Left forelimb (tissue), 1 donor: ENCODE data around the gene KIF2A.

Experiments
- DNase-seq: peaks from one replicate; pipeline ENCODE4 v3.0.0-alpha.2; 2018; ENCODE audit warnings: low spot score

The KIF2A gene

DNA sequence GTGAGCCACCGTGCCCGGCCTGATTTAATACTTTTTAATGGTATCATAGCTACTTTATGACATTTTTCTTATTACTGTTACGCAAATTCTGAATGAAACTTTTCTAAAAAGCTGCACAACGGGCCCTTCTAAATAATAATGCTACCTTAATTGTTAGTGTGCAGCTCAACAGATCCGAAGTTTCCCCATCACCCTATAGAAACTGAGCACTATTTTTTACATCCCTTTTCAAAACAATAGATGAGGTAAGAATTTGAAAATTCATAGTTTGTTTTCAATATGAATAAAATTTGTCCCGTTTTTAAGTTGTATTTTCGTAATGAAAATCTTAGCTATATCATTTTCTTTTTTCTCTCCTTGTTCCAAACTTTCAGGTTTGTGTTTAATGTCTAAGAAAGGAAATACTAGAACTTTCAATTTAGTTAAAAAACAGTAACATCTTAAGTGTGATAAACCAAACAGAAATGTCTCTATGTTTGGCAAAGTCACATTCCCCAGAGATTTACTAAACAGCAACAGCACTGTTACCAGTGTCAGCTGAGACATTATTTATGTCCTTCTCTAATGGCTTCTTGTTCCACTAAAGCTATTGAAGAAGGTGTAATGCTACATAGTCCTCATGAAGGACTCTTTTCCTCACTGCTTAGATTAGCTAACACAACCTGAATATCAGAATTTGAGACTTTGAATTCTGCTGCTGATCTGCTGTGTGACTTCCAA, 22.9 kb downstream of the KIF2A start:
- DNase-seq = no peak

DNA sequence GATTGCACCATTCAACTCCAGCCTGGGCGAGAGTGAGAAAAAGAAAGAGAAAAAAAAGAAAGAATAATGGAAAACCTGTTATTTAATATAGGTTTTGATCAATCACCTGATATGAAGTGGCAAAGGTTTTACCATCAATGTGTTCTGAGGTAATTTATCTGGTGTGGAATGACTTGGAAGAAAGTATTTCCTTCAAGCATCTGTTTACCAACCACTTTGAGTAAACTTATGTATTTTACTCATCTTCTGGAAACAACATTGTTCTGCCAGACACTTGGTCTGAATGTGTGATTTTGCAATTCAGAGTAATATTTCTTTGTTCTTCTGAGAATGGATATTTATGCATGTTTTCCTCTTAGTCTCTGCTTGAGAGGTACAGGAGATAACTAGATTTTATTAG, 24.3 kb downstream of the KIF2A start:
- no peak for DNase-seq

DNA sequence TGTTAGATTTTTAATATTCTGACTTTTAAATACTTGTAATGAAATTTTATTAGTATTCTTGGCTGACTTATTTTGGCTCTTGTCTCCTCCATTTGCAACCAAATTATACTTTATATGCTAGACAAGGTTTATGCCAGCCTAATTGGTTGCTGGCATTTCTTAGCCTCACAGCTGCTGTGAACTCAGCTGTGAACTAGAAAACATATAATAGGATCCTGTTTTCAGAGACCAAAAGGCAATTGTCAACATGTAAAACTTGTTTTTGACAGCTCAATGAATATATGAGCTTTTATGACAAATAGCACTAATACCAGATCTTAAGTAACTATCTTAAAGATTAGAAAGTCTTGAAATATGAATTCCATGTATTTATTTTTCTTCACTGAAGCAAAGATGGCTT, 25.9 kb downstream of the KIF2A start:
- DNase-seq = no peak

DNA sequence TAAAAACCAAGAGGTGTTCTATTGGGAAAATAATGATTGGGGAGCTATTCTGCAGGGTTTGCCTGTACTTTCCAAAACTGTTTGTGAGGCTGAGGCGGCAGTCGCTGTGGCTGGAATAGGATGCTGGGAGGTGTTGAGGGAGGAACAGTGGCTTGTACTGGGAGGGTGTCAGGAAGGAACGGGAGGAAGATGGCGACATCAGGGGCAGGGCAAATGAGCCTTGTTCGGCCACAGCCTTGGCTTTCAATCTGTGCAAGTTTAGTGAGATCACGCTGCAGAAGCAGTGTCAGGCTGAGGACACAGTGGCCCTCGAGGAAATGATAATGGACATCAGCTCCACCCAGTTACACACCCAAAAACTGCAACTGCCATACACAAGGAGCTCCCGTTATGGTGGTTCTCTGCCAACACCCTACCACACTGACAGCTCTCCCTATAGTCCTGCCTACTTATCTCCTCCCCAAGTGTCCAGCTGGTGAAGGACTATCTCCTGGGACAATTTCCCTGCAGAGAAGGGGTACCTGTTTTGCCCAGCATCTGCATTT, 27.3 kb downstream of the KIF2A start:
- DNase-seq = no peak

DNA sequence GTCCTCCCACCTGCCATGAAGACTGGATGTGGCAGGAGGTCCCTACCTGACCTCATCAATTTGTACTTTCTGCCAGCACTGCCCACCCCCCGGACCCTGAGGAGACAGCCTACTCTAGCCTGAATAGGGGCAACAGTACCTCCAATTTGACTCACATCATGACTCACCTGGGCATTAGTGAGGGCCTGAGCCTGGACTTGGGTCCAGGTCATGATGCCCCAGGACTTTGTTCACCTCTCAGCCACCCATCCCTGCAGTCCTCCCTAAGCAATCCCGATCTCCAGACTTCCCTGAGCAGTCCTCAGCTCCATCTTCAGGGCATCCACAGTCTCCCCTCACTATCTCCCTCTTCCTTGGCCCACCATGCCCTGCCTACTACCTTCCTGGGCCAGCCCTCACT, 28.1 kb downstream of the KIF2A start:
- no peak for DNase-seq

DNA sequence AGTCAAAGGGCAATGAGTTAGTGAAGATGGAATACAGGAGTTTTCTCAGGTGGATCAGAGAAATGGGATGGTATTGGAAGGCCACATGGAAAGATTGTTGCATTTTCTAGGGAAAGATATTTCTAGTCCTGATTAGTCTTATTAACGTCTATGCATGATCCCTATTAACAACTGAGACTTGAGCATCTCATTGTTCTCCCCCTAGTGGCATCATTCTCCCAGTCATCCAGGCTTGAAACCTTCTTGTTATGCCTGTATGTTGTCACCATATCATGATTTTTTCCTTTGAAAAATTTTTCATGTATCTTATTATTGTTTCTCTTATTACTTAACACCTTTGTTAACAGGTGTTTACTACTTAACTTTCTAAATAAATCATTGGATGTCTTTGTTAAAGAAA, 34.4 kb downstream of the KIF2A start:
- no peak for DNase-seq

DNA sequence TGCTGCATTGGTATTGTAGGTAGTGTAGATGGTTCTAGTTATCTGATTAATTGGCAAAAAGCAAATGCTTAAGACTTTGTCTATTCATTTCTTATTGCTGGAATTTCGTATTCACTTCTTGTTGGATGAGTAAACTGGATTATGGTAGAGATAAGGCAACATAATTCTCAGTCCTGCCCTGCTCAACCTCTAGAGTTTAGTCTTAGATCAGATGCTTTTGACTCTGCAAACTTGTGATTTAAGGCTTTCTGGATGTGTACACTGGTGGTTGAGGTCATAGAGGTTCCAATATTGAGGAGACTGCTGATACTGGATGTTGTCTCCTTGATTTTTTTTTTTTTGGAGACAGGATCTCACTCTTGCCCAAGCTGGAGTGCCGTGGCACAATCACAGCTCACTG, 35.0 kb downstream of the KIF2A start:
- DNase-seq = no peak

DNA sequence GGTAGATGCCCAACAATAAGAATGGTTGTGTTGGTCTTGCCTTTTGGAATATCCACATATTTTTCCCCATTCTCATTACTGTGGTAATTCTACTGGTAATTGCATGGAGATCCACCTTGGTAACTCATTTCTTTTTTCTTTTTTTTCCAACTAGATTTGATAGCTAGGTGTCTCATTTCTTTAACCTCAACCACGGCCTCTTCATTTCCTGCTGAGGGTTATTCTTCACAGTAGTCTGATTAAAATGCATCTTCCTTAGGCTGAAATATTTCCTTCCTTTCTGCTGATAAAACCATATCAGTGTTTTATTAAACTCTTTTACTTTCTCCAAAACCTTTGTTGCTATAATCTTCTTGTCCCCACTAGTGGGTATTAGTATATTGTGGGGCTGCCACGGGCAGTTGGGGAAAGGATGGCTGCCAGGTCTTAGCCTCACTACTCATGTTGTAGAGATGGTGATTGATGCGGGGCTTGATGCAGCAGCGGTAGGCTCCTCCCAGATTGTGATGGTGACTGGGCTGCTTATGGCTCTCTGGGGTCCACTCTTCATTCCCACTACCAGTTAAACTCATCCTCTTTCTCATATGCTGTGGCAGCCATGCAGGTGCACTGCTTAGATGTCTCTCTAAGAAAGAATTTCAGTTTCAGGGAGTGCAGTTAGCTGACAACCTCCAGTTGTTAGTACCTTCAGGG, 35.9 kb downstream of the KIF2A start:
- no peak for DNase-seq

DNA sequence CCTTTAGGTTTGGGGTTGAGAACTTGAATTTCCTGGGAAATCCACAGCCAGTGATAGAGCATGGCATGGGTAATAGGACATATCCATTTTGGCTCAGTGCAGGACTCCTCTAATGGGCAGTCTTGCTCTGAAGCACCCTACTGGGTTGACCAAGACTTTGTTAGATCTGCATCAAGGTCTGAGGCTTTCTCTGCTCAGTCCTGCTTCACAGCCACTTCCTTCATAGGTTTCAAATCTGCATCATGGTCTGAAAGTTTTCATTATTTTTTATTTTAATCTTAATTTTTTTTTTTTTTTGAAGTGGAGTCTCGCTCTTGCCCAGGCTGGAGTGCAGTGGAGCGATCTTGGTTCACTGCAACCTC, 36.5 kb downstream of the KIF2A start:
- DNase-seq = no peak

DNA sequence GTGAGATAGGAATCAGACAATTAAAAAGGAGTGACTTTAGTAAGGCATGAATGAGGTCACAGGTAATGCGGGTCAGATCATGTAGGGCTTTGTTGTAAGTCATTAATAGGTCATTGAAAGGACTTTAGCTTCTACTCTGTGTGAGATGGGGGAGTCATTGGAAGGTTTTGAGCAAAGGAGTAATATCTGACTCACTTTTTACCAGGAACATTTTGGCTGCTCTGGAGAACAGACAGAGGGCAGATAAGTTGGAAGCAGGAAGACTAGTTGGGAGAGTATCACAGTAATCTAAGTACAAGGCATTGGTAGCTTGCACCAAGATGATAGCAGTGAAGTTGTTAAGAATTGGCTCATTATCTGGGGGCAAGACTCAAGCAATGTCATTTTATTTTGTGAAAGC, 37.4 kb downstream of the KIF2A start:
- no peak for DNase-seq

DNA sequence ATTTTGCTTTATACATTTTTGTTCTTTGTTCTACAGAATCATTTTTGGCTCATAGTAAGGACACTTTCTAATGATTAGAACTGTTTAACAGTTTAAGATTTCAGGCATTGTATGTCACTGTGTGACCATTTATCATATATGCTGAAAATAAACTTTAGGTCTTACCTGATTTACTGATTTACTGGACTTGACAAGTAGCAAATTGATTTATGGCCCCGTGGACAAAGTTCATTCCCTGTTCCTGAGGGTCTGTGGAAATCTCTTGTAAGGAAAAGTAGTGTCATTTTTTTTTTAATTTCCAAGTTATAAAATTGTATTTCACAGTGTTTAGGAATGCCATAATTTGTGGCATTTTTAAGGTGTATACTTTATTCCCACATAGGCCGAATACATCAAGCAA, 40.7 kb downstream of the KIF2A start:
- DNase-seq = no peak

DNA sequence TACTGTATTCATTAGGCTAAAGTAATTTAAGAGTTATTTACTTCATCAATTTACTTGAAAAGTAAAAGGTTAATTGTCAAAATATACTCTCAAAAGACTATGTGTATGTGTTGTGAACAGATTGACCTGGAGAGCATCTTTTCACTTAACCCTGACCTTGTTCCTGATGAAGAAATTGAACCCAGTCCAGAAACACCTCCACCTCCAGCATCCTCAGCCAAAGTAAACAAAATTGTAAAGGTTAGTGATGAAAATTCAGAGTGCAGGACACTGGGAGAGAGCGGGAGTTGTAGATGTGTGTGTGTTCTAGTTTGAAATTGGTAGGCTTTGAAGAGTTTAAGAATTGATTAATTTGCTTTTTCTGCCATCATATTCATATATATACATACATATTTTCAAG, 41.9 kb downstream of the KIF2A start:
- no peak for DNase-seq

DNA sequence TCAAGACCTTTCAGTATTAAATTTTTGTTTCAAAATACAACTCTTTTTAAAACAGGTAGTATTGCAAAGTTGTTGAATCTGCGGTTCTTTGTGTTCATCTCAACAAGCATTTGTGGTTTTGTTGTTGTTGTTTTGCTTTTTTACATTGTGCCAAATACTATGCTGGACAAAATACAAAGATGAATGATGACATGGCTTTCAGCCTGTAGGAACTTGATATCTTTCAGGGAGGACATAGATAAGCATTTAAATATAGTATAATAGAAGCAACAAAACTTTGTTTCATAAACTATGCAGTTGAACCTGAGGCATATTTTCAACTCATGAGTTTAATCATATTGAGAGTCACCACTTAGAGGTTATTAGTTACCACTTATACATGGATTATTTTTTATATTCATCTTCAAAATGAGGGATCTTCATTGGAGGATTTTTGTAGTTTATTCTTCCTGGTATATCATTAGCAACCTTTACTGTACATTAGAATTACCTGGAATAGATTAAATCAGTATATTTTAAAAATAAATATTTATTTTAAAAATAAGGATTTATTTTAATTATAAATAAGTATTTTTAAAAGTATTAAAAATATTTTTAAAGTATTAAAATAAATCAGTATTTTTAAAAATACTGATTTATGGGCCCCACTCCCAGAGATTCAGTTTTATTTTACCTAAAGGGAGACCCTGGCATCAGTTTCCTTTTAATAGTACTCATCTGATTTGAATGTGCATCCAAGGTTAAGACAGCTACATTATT, 42.9 kb downstream of the KIF2A start:
- no peak for DNase-seq

DNA sequence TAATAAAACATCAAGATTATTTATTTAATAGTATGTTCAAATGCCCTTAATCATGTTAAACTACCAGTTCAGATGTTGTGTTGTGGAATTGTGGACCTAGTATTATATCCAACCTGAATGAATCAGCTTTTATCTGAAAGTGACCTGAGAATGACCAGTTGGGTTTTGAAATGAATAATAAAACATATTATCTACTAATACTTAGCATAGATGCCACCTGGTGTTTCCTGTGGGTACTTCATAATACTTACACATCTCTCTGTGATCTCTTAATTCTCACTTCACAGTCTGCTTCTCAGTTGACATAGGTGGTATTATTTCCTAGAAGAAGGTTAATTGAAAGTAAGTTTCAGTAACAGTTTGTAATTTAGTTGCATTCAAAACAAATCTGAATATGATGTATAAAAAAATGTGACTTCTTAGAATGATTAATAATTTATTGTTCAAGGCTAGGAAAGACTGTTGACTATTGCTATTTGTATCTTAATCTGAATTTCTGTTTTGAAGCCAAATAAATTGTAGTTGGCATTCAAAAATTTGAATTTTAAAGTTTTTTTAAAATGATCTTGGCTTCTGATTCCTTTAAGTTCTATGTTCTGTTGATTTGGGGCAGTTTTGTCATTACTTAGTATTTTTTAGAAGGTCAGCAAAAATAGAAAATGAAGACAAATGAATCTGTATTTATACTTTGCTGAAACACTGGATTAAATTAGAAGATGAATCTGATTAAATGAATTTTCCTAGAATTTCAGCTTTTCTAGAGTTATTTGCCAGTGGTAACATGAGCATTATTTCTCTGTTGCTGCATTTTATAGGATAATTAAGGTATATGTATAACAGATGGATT, 48.2 kb downstream of the KIF2A start:
- DNase-seq = no peak

DNA sequence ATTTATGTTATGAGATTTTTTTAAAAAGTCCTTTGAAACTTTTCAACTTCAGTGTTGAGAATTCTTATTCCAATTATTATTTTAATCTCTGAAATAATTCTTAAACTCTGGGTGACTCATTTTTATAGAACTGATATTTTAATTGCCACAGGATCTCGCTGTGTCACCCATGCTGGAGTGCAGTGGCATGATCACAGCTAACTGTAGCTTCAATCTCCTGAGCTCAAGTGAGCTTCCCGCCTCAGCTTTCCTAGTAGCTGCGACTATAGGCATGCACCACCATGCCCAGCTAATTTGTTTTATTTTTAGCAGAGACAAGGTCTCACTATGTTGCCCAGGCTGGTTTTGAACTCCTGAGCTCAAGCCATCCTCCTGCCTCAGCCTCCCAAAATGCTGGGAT, 56.7 kb downstream of the KIF2A start:
- no peak for DNase-seq

DNA sequence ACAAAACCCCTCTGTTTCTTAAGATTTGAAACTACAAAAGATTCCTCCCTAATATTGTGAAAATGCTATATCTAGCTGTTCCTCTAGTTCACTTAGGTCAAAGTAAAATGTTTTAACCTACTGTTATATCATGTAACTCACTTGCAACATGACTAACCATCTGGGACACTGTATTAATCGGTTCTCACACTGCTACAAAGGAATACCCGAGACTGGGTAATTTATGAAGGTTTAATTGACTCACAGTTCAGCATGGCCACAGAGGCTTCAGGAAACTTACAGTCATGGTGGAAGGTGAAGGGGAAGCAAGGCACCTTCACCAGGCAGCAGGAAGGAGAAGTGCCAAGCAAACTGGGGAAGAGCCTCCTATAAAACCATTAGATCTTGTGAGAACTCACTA, 63.0 kb downstream of the KIF2A start:
- no peak for DNase-seq

DNA sequence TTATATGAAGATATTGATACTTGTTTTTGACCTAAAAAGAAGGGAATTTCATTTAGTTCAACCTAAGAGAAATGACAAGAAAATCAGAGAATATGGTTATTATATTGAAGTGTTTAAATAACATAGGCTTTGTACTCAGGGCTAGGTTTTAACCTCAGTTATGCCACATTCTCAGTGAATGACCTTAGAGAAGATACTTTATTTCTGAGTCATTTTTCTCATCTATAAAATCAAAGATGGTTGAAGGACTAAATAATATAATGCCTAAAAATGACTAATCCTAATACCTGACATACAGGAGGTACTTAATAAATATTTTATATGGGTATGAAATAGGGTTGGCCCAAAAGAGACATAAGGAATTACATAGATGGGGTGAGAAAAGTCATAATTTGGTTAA, 65.4 kb downstream of the KIF2A start:
- no peak for DNase-seq

DNA sequence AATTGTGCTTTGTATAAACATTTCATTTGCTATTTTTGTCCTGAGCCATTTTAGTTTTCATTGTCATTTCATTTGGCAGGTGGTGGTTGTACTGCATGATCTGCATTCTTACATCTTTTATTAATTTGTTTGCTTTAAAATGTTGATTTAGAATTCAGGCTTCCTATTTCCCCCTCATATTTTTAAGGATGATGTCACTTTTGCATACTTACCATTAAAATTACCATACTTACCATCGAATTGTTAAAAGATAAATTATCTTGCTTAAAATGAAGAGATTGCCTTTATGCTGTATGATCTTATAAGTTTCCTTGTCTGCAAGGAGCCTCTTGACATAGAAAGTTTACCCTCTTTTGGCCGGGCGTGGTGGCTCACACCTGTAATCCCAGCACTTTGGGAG, 66.6 kb downstream of the KIF2A start:
- DNase-seq = no peak

DNA sequence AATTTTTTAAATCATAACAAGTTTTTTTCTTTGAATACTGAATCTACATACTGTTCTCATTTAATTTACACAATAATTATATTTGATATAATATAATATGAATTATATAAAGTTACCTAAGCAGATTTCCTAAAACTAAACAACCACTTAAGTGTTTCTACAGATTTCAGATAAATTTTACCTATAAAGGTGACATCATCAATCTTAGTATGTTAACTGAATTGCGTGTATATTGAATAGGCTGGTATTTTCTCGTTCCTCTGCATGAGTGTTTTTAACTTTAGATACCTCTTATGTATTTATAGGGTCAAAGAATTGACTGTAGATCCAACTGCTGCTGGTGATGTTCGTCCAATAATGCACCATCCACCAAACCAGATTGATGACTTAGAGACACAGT, 67.4 kb downstream of the KIF2A start:
- no peak for DNase-seq

DNA sequence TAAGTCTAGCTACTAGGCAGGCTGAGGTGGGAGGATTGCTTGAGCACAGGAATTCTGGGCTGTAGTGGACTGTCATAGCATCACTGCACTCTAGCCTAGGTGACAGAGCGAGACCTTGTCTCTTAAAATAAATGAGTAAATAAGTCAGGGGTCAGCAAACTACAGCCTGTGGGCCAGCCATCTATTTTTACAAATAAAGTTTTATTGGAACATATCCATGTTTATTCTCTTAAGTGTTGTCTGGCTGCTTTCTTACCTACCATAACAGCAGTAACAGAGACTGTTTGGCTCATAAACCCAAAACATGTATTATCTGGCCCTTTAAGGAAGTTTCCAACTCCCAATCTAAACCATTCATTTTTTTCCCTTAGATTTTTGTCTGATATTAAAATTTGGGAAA, 68.1 kb downstream of the KIF2A start:
- DNase-seq = no peak

DNA sequence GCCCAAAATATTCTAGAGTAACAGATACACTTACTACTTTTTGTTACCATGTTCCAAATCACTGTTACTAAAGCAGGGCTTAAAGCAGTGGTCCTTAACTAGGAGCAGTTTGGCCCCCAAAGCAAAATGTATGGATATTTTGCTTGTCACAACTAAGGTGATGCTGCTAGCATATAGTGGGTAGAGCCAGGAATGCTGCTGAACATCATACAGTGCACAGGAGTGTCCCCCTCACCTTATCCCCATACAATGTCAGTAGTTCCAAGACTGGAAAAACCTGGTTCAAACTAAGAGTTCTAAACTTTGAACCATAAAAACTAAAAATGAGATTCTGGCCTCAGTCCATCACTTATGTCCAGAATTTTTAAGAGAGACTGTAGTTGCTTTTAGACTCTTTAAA, 69.6 kb downstream of the KIF2A start:
- no peak for DNase-seq

DNA sequence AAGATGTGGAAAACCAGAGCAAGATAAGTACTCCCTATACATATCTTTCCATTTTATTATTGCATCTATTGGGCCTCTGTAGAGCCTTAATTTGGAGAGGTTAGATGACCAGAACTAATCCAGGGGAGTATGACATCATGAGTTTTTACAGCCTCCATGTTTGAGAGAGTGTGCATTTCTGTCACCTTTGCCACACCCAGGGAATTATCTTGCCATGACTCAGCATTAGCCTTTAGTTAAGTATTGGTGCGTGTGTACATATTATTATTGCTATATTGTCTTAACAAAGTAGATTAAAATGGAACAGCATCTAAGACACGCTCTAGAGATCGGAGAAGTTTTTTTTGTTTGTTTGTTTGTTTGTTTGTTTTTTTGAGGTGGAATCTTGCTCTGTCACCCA, 70.1 kb downstream of the KIF2A start:
- no peak for DNase-seq
